Gastroesophageal sphincter (tissue), 4 donors: ENCODE measurements around the gene MMP10. TPM values are rescaled to one million over a fixed set of nuclear protein-coding genes. Genes with fewer than 3 reads are reported as not detected.
A peak's percentile ranks its signal among the peaks of the same experiment; 100 is the strongest.
"Not testable (repeated sequence)": the region's sequence is repeated elsewhere in the genome, so short reads cannot be mapped to it uniquely, and the experiment has no call there.

ENCODE experiments used
- ATAC-seq: fragments of 150-250 bp; one replicate; pipeline ENCODE4 v1.9.1; 2016; ENCODE audit warnings: mild to moderate bottlenecking, moderate library complexity
- H3K27ac ChIP-seq, 4 donors: fragments of 200-600 bp; sonication (generic) in 3 of 4; 1 replicate in 3 of 4; 2 replicates in 1 of 4; pipeline ENCODE4 v1.5.1; 2016 to 2019
- H3K27me3 ChIP-seq: fragments of 200-600 bp; sonication (generic); one replicate; pipeline ENCODE4 v1.5.1; 2019
- H3K36me3 ChIP-seq, 2 donors: fragments of 200-600 bp; sonication (generic); one replicate each; pipeline ENCODE4 v1.5.1; 2019; ENCODE audit warnings: control low read depth in 1 of 2
- H3K4me1 ChIP-seq, 3 donors: fragments of 200-600 bp; sonication (generic); 1 replicate in 2 of 3; 2 replicates in 1 of 3; pipeline ENCODE4 v1.5.1; 2016 to 2019; ENCODE audit warnings: control low read depth in 2 of 3
- H3K4me3 ChIP-seq, 2 donors: fragments of 200-600 bp; sonication (generic); one replicate each; pipeline ENCODE4 v1.5.1; 2019; ENCODE audit warnings: mild to moderate bottlenecking in 1 of 2, moderate library complexity in 1 of 2
- H3K9me3 ChIP-seq, 3 donors: fragments of 200-600 bp; sonication (generic); one replicate each; pipeline ENCODE4 v1.5.1; 2017 to 2019; ENCODE audit warnings: control low read depth in 2 of 3
- CTCF ChIP-seq, 4 experiments: fragments of 200-600 bp in 2 of 4; fragments of 450-650 bp in 2 of 4; sonication (generic) in 1 of 4; IDR thresholded peaks; one replicate each; pipeline ENCODE4 v1.5.1; 2017 to 2019; ENCODE audit warnings: antibody characterized with exemption in 4 of 4, mild to moderate bottlenecking in 2 of 4, moderate library complexity in 2 of 4
- EP300 ChIP-seq: sonication (generic); formaldehyde crosslinking; IDR thresholded peaks from one replicate; pipeline ENCODE4 v1.6.1; 2017; ENCODE audit warnings: antibody characterized with exemption, mild to moderate bottlenecking
- POLR2A ChIP-seq, 2 donors: fragments of 450-650 bp; IDR thresholded peaks; one replicate each; pipeline ENCODE4 v1.6.1; 2017; ENCODE audit warnings: antibody characterized with exemption in 2 of 2, mild to moderate bottlenecking in 2 of 2, moderate library complexity in 1 of 2
- POLR2AphosphoS5 ChIP-seq: sonication (generic); formaldehyde crosslinking; IDR thresholded peaks from one replicate; pipeline ENCODE4 v1.6.1; 2017; ENCODE audit warnings: antibody characterized with exemption
- WGBS, 2 donors: methylation state at CpG; one replicate each; pipeline ENCODE4 v1.1.5; 2018; ENCODE audit warnings: low coverage in 1 of 2; 5-methylcytosine and 5-hydroxymethylcytosine counted together
- total RNA-seq, 4 donors: library from RNA; depleted of rRNA; stranded (reverse); fragments of >200 nt; gene quantifications; one replicate each; pipeline ENCODE4 v1.1.0, GENCODE V29; 2016

Gene MMP10
- total RNA-seq, 4 donors from 2014 or later: 1.7 TPM; not detected in 3

DNA sequence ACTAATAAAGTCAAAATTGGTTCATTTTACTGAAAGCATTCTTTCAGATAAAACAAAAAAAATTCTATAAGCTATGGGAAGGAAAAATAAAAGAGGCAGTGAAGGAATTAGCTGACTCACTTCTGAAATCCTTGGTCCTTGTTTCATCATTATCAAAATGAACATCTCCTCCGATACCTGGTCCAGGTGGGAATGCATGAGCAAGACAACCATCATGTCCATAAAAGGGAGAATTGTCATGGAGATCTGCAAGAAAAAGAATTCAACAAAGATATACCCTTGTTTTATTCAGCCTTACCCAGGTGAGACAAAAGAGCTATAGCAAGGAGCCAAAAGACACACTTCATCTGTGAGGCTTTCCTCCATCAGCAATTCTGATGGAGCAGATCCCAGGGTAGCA lies 27.2 kb downstream of the MMP10 start:
- ATAC-seq: no peak
- H3K27me3 ChIP-seq: no peaks in the 10 kb centered on the region
- 92 to 100% methylated on average over 1 of the region's 1 CpG for WGBS, 2 donors
- no peak overlapping the region for H3K27ac ChIP-seq
- H3K9me3 ChIP-seq: peaks cover 0 to 3% (median 0%) of the 10 kb centered on the region in 3 donors
- no peak overlapping the region for H3K4me3 ChIP-seq
- no peaks in the 10 kb centered on the region for H3K36me3 ChIP-seq
- TF ChIP-seq EP300 (no peak), POLR2AphosphoS5 (no peak)
- no peaks in the 10 kb centered on the region for H3K4me1 ChIP-seq

GRCh38 chr11:102751673-102752072 lies 28.8 kb downstream of the MMP10 start:
- Histone ChIP-seq H3K27me3 (no peaks in the 10 kb centered on the region), H3K4me3 (no peak overlapping the region), H3K4me1 (no peaks in the 10 kb centered on the region), H3K36me3 (no peaks in the 10 kb centered on the region), H3K27ac (no peak overlapping the region), H3K9me3 (peaks cover 0 to 10% (median 0%) of the 10 kb centered on the region in 3 donors)
- TF ChIP-seq EP300 (no peak), CTCF (IDR thresholded peaks at IDR 0.05) (no peak), POLR2AphosphoS5 (no peak)
- ATAC-seq: no peak

GRCh38 chr11:102749101-102749722 lies 31.2 kb downstream of the MMP10 start:
- H3K9me3 ChIP-seq: peaks cover 0 to 10% (median 0%) of the 10 kb centered on the region in 3 donors
- H3K27ac ChIP-seq: no peak overlapping the region
- H3K27me3 ChIP-seq: no peaks in the 10 kb centered on the region
- H3K36me3 ChIP-seq: no peaks in the 10 kb centered on the region
- no peaks in the 10 kb centered on the region for H3K4me1 ChIP-seq
- H3K4me3 ChIP-seq: no peak overlapping the region
- no peak for ATAC-seq
- no peak for TF ChIP-seq EP300
- no peak for TF ChIP-seq POLR2AphosphoS5
- TF ChIP-seq POLR2A (IDR thresholded peaks at IDR 0.05): no peak
- no peak for TF ChIP-seq CTCF (IDR thresholded peaks at IDR 0.05)

DNA sequence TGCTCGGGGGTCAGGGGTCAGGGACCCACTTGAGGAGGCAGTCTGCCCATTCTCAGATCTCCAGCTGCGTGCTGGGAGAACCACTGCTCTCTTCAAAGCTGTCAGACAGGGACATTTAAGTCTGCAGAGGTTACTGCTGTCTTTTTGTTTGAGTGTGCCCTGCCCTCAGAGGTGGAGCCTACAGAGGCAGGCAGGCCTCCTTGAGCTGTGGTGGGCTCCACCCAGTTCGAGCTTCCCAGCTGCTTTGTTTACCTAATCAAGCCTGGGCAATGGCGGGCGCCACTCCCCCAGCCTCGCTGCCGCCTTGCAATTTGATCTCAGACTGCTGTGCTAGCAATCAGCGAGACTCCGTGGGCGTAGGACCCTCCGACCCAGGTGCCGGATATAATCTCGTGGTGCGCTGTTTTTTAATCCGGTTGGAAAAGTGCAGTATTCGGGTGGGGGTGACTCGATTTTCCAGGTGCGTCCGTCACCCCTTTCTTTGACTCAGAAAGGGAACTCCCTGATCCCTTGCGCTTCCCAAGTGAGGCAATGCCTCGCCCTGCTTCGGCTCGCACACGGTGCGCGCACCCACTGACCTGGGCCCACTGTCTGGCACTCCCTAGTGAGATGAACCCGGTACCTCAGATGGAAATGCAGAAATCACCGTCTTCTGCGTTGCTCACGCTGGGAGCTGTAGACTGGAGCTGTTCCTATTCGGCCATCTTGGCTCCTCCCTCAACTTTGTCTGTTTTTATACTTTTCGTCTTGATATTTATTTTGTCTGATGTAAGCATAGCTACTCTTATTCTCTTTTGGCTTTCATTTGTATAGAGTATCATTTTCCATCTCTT lies 33.5 kb downstream of the MMP10 start:
- ATAC-seq, H3K36me3 ChIP-seq, H3K9me3 ChIP-seq, H3K27ac ChIP-seq, H3K4me1 ChIP-seq, H3K4me3 ChIP-seq, H3K27me3 ChIP-seq: not testable (repeated sequence)
- WGBS, 2 donors: 86 to 95% methylated on average over 18 to 20 of the region's 32 CpGs

DNA sequence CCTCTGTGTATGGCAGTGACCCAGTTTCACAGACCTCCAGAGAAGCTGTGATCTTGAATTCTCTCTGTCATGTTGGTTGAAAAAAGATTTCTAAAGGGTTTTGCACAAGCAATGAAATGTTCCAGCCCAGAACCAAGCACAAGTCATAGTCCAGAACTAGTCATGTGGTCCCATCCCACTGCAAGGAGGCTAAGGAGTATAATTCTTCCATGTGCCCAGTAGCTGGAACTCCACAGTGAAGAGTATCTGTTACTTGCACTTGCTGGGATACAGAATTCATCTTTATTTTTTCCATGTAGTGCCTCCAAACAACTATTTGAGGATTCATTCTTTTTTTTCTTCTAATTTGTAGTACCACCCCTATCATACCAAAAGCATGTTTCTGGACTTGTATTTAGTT lies 45.8 kb downstream of the MMP10 start:
- no peaks in the 10 kb centered on the region for H3K4me1 ChIP-seq
- H3K36me3 ChIP-seq: no peaks in the 10 kb centered on the region
- no peaks in the 10 kb centered on the region for H3K27me3 ChIP-seq
- no peak for TF ChIP-seq CTCF (IDR thresholded peaks at IDR 0.05)
- TF ChIP-seq EP300: no peak
- no peak for TF ChIP-seq POLR2AphosphoS5
- no peak for TF ChIP-seq POLR2A (IDR thresholded peaks at IDR 0.05)
- ATAC-seq: no peak
- H3K27ac ChIP-seq: no peak overlapping the region
- H3K9me3 ChIP-seq: no peaks in the 10 kb centered on the region
- no peak overlapping the region for H3K4me3 ChIP-seq

- 60 to 70% methylated on average over 7 to 8 of the region's 8 CpGs for WGBS, 2 donors
Observed at GRCh38 chr11:102733232-102733875, 47.1 kb downstream of the MMP10 start.

DNA sequence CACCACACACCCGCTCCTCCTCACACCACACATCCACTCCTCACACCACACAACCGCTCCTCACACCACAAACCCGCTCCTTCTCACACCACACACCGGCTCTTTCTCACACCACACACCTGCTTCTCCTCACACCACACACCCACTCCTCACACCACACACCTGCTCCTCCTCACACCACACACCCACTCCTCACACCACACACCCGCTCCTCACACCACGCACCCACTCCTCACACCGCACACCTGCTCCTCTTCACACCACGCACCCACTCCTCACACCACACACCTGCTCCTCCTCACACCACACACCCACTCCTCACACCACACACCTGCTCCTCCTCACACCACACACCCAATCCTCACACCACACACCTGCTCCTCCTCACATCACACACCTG lies 49.5 kb downstream of the MMP10 start:
- not testable (repeated sequence) for H3K4me1 ChIP-seq, H3K36me3 ChIP-seq, ATAC-seq, H3K27ac ChIP-seq, H3K9me3 ChIP-seq, H3K27me3 ChIP-seq, H3K4me3 ChIP-seq
- 36 to 64% methylated on average over 4 to 8 of the region's 8 CpGs for WGBS, 2 donors

More at GRCh38 chr11:102733232-102733875, 47.1 kb downstream of the MMP10 start:
- H3K27me3 ChIP-seq: no peaks in the 10 kb centered on the region
- no peak overlapping the region for H3K4me3 ChIP-seq
- H3K9me3 ChIP-seq: no peaks in the 10 kb centered on the region
- no peaks in the 10 kb centered on the region for H3K36me3 ChIP-seq
- no peak for ATAC-seq
- H3K27ac ChIP-seq: no peak overlapping the region
- H3K4me1 ChIP-seq: no peaks in the 10 kb centered on the region
- peak in 1 of 4 experiments; percentile 37 for TF ChIP-seq CTCF (IDR thresholded peaks at IDR 0.05)
- TF ChIP-seq POLR2AphosphoS5: no peak
